HEK293 (cell line): ENCODE measurements around the gene MCOLN1.

ENCODE experiments used
- GLIS1 ChIP-seq: fragments of 450-650 bp; formaldehyde crosslinking; IDR thresholded peaks from 2 replicates; pipeline ENCODE4 v1.5.1; 2016; ENCODE audit warnings: missing biosample characterization, missing genetic modification characterization
- KLF1 ChIP-seq: fragments of 450-650 bp; formaldehyde crosslinking; IDR thresholded peaks from 2 replicates; pipeline ENCODE4 v1.5.1; 2016; ENCODE audit warnings: missing biosample characterization, missing genetic modification characterization
- PRDM2 ChIP-seq: fragments of 450-650 bp; formaldehyde crosslinking; IDR thresholded peaks from 2 replicates; pipeline ENCODE4 v1.5.1; 2016; ENCODE audit warnings: missing biosample characterization, missing genetic modification characterization, borderline replicate concordance
- ZBTB1 ChIP-seq: fragments of 450-650 bp; formaldehyde crosslinking; IDR thresholded peaks from 2 replicates; pipeline ENCODE4 v1.5.1; 2016; ENCODE audit warnings: missing biosample characterization, missing genetic modification characterization
- ZBTB17 ChIP-seq: fragments of 450-650 bp; formaldehyde crosslinking; IDR thresholded peaks from 2 replicates; pipeline ENCODE4 v1.5.1; 2016; ENCODE audit warnings: missing biosample characterization, missing genetic modification characterization
- ZFP37 ChIP-seq: fragments of 450-650 bp; formaldehyde crosslinking; IDR thresholded peaks from 2 replicates; pipeline ENCODE4 v1.5.1; 2016; ENCODE audit warnings: missing biosample characterization, missing genetic modification characterization
- ZNF10 ChIP-seq: fragments of 450-650 bp; formaldehyde crosslinking; IDR thresholded peaks from 2 replicates; pipeline ENCODE4 v1.5.1; 2017; ENCODE audit warnings: missing biosample characterization, missing genetic modification characterization
- ZNF132 ChIP-seq: fragments of 450-650 bp; formaldehyde crosslinking; IDR thresholded peaks from 2 replicates; pipeline ENCODE4 v1.5.1; 2017; ENCODE audit warnings: missing biosample characterization, missing genetic modification characterization, borderline replicate concordance
- ZNF311 ChIP-seq: fragments of 450-650 bp; formaldehyde crosslinking; IDR thresholded peaks from 2 replicates; pipeline ENCODE4 v1.5.1; 2017; ENCODE audit warnings: missing biosample characterization, missing genetic modification characterization, borderline replicate concordance
- ZNF433 ChIP-seq: fragments of 450-650 bp; formaldehyde crosslinking; IDR thresholded peaks from 2 replicates; pipeline ENCODE4 v1.5.1; 2016; ENCODE audit warnings: missing biosample characterization, missing genetic modification characterization, low read depth
- ZNF510 ChIP-seq: fragments of 450-650 bp; formaldehyde crosslinking; IDR thresholded peaks from 2 replicates; pipeline ENCODE4 v1.5.1; 2018; ENCODE audit warnings: mild to moderate bottlenecking, missing genetic modification characterization, missing biosample characterization; ENCODE audit not compliant: insufficient replicate concordance
- ZNF580 ChIP-seq: fragments of 450-650 bp; formaldehyde crosslinking; IDR thresholded peaks from 2 replicates; pipeline ENCODE4 v1.5.1; 2016; ENCODE audit warnings: missing biosample characterization, missing genetic modification characterization
- ZNF600 ChIP-seq: fragments of 450-650 bp; formaldehyde crosslinking; IDR thresholded peaks from 2 replicates; pipeline ENCODE4 v1.5.1; 2016; ENCODE audit warnings: missing biosample characterization, missing genetic modification characterization
- ZNF658 ChIP-seq: fragments of 450-650 bp; formaldehyde crosslinking; IDR thresholded peaks from 2 replicates; pipeline ENCODE4; 2016; ENCODE audit warnings: missing biosample characterization, missing genetic modification characterization
- ZNF664 ChIP-seq: fragments of 450-650 bp; formaldehyde crosslinking; IDR thresholded peaks from 2 replicates; pipeline ENCODE4 v1.5.1; 2016; ENCODE audit warnings: missing biosample characterization, missing genetic modification characterization
- ZNF670 ChIP-seq: fragments of 450-650 bp; formaldehyde crosslinking; IDR thresholded peaks from 2 replicates; pipeline ENCODE4 v1.5.1; 2016; ENCODE audit warnings: missing biosample characterization, missing genetic modification characterization, low read depth
- ZNF837 ChIP-seq: fragments of 450-650 bp; formaldehyde crosslinking; IDR thresholded peaks from 2 replicates; pipeline ENCODE4 v1.5.1; 2016; ENCODE audit warnings: missing biosample characterization, missing genetic modification characterization
- ZSCAN18 ChIP-seq: fragments of 450-650 bp; formaldehyde crosslinking; IDR thresholded peaks from 2 replicates; pipeline ENCODE4 v1.5.1; 2016; ENCODE audit warnings: missing biosample characterization, missing genetic modification characterization
- TF ChIP-seq, protein P1 (sequence below): fragments of 450-650 bp; formaldehyde crosslinking; IDR thresholded peaks from 2 replicates; pipeline ENCODE4; 2016; ENCODE audit warnings: missing biosample characterization, missing genetic modification characterization
- TF ChIP-seq, protein P2 (sequence below): fragments of 450-650 bp; formaldehyde crosslinking; IDR thresholded peaks from 2 replicates; pipeline ENCODE4 v1.5.1; 2016; ENCODE audit warnings: missing biosample characterization, missing genetic modification characterization
- TF ChIP-seq, protein P3 (sequence below): fragments of 450-650 bp; formaldehyde crosslinking; IDR thresholded peaks from 2 replicates; pipeline ENCODE4 v1.5.1; 2016; ENCODE audit warnings: missing biosample characterization, missing genetic modification characterization, borderline replicate concordance
- TF ChIP-seq, protein P4 (sequence below): fragments of 450-650 bp; formaldehyde crosslinking; IDR thresholded peaks from 2 replicates; pipeline ENCODE4 v1.5.1; 2016; ENCODE audit warnings: missing biosample characterization, missing genetic modification characterization

Gene MCOLN1

GRCh38 chr19:7522072-7522922, at the start of gene MCOLN1 (continued):
- TF ChIP-seq ZNF10 (tag by site-specific recombination) (no peak), ZNF510 (tag by site-specific recombination) (no peak), ZBTB1 (tag by site-specific recombination) (peak; percentile 11; the same call in 1 of the 2 replicates), ZNF433 (tag by site-specific recombination) (no peak), GLIS1 (tag by site-specific recombination) (peak; percentile 67), ZNF580 (tag by site-specific recombination) (peak; percentile 99), ZNF670 (no peak), ZNF664 (tag by site-specific recombination) (no peak), KLF1 (tag by site-specific recombination) (peak; percentile 72), ZNF600 (peak; percentile 65; the same call in 1 of the 2 replicates), ZNF132 (no peak), PRDM2 (no peak), ZSCAN18 (tag by site-specific recombination) (no peak; the same call in 1 of the 2 replicates), ZNF658 (tag by site-specific recombination) (no peak), ZNF311 (tag by site-specific recombination) (no peak), ZFP37 (tag by site-specific recombination) (peak; percentile 81), ZBTB17 (tag by site-specific recombination) (peak; percentile 94), ZNF837 (tag by site-specific recombination) (no peak)
- TF ChIP-seq, protein P1, sequence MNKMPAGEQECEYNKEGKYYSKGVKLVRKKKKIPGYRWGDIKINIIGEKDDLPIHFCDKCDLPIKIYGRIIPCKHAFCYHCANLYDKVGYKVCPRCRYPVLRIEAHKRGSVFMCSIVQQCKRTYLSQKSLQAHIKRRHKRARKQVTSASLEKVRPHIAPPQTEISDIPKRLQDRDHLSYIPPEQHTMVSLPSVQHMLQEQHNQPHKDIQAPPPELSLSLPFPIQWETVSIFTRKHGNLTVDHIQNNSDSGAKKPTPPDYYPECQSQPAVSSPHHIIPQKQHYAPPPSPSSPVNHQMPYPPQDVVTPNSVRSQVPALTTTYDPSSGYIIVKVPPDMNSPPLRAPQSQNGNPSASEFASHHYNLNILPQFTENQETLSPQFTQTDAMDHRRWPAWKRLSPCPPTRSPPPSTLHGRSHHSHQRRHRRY (tag by site-specific recombination), result no peak
- TF ChIP-seq, protein P2, sequence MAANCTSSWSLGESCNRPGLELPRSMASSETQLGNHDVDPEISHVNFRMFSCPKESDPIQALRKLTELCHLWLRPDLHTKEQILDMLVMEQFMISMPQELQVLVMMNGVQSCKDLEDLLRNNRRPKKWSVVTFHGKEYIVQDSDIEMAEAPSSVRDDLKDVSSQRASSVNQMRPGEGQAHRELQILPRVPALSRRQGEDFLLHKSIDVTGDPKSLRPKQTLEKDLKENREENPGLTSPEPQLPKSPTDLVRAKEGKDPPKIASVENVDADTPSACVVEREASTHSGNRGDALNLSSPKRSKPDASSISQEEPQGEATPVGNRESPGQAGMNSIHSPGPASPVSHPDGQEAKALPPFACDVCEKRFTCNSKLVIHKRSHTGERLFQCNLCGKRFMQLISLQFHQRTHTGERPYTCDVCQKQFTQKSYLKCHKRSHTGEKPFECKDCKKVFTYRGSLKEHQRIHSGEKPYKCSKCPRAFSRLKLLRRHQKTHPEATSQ (tag by site-specific recombination), result no peak
- TF ChIP-seq, protein P3, sequence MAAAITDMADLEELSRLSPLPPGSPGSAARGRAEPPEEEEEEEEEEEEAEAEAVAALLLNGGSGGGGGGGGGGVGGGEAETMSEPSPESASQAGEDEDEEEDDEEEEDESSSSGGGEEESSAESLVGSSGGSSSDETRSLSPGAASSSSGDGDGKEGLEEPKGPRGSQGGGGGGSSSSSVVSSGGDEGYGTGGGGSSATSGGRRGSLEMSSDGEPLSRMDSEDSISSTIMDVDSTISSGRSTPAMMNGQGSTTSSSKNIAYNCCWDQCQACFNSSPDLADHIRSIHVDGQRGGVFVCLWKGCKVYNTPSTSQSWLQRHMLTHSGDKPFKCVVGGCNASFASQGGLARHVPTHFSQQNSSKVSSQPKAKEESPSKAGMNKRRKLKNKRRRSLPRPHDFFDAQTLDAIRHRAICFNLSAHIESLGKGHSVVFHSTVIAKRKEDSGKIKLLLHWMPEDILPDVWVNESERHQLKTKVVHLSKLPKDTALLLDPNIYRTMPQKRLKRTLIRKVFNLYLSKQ, result no peak; the same call in 1 of the 2 replicates
- TF ChIP-seq, protein P4, sequence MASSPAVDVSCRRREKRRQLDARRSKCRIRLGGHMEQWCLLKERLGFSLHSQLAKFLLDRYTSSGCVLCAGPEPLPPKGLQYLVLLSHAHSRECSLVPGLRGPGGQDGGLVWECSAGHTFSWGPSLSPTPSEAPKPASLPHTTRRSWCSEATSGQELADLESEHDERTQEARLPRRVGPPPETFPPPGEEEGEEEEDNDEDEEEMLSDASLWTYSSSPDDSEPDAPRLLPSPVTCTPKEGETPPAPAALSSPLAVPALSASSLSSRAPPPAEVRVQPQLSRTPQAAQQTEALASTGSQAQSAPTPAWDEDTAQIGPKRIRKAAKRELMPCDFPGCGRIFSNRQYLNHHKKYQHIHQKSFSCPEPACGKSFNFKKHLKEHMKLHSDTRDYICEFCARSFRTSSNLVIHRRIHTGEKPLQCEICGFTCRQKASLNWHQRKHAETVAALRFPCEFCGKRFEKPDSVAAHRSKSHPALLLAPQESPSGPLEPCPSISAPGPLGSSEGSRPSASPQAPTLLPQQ, result peak; percentile 96
